ENCODE results near the gene GSTM5.

- TF ChIP-seq, protein P1, sequence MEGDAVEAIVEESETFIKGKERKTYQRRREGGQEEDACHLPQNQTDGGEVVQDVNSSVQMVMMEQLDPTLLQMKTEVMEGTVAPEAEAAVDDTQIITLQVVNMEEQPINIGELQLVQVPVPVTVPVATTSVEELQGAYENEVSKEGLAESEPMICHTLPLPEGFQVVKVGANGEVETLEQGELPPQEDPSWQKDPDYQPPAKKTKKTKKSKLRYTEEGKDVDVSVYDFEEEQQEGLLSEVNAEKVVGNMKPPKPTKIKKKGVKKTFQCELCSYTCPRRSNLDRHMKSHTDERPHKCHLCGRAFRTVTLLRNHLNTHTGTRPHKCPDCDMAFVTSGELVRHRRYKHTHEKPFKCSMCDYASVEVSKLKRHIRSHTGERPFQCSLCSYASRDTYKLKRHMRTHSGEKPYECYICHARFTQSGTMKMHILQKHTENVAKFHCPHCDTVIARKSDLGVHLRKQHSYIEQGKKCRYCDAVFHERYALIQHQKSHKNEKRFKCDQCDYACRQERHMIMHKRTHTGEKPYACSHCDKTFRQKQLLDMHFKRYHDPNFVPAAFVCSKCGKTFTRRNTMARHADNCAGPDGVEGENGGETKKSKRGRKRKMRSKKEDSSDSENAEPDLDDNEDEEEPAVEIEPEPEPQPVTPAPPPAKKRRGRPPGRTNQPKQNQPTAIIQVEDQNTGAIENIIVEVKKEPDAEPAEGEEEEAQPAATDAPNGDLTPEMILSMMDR (IDR thresholded peaks at IDR 0.05; ENCODE audit: low read depth, low read length) = no peak
- TF ChIP-seq EZH2phosphoT487 (IDR thresholded peaks at IDR 0.05; ENCODE audit: low read depth) = no peak
Observed at GRCh38 chr1:109705411-109705810, 6.6 kb upstream of the GSTM5 start.
